HL-60 (cell line): ENCODE measurements around the gene COTL1.

Experiments used
- DNase-seq, 2 experiments: peaks; one replicate each; pipeline ENCODE4 v3.0.0-alpha.2; 2010 to 2020; ENCODE audit warnings: low read depth in 1 of 2, low spot score in 1 of 2
- H3K27ac ChIP-seq: fragments of 250-450 bp; sonication (Bioruptor Pico); replicated peaks from 2 replicates; pipeline ENCODE4 v1.5.1; 2020; ENCODE audit warnings: mild to moderate bottlenecking, moderate library complexity
- H3K27me3 ChIP-seq: fragments of 250-450 bp; sonication (Bioruptor Pico); 2 replicates; pipeline ENCODE4 v1.5.1; 2021; ENCODE audit warnings: mild to moderate bottlenecking, moderate library complexity; ENCODE audit not compliant: insufficient read depth, poor library complexity, severe bottlenecking
- H3K4me3 ChIP-seq: replicated peaks from 2 replicates; pipeline ENCODE4 v1.5.1; 2011; ENCODE audit warnings: mild to moderate bottlenecking, control low read depth, low read length; ENCODE audit not compliant: insufficient read depth
- GABPA ChIP-seq: IDR thresholded peaks from 2 replicates; pipeline ENCODE4 v1.6.1; 2012; ENCODE audit warnings: low read depth
- POLR2AphosphoS5 ChIP-seq: IDR thresholded peaks from 2 replicates; pipeline ENCODE4 v1.6.1; 2012; ENCODE audit warnings: low read depth
- SPI1 ChIP-seq: IDR thresholded peaks from 2 replicates; pipeline ENCODE4 v1.6.1; 2012; ENCODE audit warnings: low read depth, mild to moderate bottlenecking, borderline replicate concordance
- TF ChIP-seq, protein P1 (sequence below): IDR thresholded peaks from 2 replicates; pipeline ENCODE4 v1.6.1; 2012; ENCODE audit warnings: low read depth; ENCODE audit not compliant: insufficient replicate concordance
- TF ChIP-seq, protein P2 (sequence below): IDR thresholded peaks from one replicate; pipeline ENCODE4 v1.5.1; 2011; ENCODE audit warnings: low read length, control low read depth, inconsistent platforms; ENCODE audit not compliant: insufficient read depth

Gene COTL1

DNA sequence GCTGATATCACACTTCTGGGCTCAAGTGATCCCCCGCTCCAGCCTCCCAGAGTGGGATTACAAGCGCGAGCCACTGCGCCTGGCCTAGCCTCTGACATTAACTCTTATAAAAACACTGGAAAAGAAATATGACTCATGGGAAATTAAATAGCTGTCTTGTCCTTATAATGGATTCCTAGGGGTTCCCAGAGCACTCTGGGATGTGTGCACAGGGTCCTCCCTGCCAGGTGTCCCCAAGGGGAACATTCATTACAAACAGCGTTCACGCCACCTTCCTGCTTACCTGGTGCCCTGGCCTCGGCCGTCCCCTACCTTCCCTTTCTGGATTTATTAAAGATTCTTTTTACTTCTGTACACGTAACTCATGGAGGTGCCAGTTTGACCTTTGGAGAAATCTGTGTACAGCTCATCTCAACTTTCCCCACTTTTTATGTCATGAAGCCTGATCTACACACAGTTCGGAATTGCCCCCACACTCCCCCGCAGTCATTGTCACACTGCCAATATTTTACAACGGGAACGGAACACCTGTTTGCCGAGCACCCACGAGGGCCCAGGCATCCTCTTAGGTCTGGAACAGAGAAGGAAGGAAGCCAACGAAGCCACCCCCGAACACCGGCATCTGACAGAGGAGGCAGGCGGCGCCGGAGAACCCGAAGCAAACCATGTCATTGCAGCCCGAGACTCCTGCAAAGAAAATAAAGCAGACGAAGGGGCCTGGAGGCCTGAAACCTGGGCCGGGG, 73.7 kb downstream of the COTL1 start:
- no peak overlapping the region for H3K27ac ChIP-seq
- H3K27me3 ChIP-seq, result no peaks in the 10 kb centered on the region
- TF ChIP-seq, protein P1, sequence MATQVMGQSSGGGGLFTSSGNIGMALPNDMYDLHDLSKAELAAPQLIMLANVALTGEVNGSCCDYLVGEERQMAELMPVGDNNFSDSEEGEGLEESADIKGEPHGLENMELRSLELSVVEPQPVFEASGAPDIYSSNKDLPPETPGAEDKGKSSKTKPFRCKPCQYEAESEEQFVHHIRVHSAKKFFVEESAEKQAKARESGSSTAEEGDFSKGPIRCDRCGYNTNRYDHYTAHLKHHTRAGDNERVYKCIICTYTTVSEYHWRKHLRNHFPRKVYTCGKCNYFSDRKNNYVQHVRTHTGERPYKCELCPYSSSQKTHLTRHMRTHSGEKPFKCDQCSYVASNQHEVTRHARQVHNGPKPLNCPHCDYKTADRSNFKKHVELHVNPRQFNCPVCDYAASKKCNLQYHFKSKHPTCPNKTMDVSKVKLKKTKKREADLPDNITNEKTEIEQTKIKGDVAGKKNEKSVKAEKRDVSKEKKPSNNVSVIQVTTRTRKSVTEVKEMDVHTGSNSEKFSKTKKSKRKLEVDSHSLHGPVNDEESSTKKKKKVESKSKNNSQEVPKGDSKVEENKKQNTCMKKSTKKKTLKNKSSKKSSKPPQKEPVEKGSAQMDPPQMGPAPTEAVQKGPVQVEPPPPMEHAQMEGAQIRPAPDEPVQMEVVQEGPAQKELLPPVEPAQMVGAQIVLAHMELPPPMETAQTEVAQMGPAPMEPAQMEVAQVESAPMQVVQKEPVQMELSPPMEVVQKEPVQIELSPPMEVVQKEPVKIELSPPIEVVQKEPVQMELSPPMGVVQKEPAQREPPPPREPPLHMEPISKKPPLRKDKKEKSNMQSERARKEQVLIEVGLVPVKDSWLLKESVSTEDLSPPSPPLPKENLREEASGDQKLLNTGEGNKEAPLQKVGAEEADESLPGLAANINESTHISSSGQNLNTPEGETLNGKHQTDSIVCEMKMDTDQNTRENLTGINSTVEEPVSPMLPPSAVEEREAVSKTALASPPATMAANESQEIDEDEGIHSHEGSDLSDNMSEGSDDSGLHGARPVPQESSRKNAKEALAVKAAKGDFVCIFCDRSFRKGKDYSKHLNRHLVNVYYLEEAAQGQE, result no peak
- TF ChIP-seq, protein P2, sequence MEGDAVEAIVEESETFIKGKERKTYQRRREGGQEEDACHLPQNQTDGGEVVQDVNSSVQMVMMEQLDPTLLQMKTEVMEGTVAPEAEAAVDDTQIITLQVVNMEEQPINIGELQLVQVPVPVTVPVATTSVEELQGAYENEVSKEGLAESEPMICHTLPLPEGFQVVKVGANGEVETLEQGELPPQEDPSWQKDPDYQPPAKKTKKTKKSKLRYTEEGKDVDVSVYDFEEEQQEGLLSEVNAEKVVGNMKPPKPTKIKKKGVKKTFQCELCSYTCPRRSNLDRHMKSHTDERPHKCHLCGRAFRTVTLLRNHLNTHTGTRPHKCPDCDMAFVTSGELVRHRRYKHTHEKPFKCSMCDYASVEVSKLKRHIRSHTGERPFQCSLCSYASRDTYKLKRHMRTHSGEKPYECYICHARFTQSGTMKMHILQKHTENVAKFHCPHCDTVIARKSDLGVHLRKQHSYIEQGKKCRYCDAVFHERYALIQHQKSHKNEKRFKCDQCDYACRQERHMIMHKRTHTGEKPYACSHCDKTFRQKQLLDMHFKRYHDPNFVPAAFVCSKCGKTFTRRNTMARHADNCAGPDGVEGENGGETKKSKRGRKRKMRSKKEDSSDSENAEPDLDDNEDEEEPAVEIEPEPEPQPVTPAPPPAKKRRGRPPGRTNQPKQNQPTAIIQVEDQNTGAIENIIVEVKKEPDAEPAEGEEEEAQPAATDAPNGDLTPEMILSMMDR, result no peak
- TF ChIP-seq GABPA, result no peak
- no peak for TF ChIP-seq POLR2AphosphoS5
- TF ChIP-seq SPI1, result no peak
- DNase-seq, result no peak
- no peak overlapping the region for H3K4me3 ChIP-seq

DNA sequence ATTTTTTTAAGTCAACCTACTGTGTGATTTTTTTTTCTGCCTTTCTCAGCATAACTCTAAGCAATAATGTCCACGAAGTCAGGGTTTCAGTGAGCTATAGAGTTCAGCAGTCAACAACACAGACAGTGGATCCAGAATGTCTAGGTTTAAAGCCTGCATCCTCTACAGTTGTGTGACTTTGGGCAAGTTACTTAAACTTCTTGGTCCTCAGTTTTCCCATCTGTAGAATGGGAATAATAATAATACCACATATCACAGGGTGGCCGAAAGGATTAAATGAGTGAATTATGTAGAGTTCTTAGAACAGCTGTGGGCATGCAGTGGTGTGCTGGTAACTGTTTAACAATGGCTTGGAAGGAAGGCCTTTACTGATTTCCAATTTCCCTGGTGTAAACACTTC, 74.6 kb downstream of the COTL1 start:
- Histone ChIP-seq H3K27me3 (no peaks in the 10 kb centered on the region), H3K27ac (no peak overlapping the region), H3K4me3 (no peak overlapping the region)
- DNase-seq, result no peak
- TF ChIP-seq, protein P1, result no peak

DNA sequence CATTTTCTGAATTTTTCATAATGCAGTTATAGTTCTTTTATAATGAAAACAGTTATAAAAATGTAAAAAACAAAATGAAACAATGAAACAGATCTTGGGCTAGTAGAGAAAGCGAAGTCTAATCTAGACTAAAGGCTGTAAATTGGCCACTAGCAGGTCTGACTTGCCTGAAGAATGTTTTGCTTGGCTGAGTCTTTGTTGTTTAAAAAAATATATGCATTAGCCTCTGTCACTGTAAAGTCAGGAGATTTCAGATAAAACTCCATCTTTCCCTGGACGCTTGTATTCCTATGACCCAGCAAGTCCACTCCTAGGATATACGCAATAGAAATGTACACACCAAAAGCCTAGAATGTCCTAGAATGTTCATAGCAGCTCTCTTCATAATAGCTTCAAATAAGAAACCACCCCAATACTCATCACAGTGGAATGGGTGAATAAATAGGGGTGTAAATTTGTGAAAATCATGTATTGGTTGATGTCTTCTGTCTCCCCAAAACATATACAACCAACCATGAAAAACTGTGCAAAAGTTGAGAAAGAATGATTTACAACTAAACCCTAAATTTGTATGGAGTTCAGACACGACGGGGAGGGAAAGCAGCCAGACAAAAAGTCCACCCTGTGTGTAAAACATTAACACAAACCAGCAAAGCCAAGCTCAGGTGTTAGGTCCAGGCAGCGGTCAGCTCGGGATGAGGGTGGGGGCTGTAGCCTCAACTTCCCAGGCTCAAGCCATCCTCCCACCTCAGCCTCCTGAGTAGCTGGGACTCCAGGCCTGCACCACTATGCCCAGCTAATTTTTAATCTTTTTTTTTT, 75.7 kb downstream of the COTL1 start:
- Histone ChIP-seq H3K27ac (no peak overlapping the region), H3K4me3 (no peak overlapping the region), H3K27me3 (no peaks in the 10 kb centered on the region)
- DNase-seq, result no peak
- TF ChIP-seq, protein P2, result no peak

DNA sequence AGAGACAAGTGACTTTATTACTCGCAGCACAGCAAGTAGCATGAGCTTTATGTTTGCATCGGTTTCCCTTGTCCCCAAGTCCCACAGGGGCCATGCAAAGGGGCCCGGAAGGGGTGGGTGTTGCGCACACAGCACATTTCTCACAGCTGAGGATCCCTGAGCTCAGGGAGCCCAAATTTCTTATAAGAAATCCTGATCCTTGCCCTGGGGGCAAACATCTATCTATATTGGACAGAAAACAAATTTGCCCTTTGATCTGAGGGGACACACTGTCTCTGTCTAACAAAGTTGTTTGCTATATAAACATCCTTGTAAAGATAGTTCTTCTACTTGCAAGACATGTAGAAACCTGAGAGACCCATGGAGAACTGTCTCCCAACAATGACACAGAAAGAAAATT, 77.7 kb downstream of the COTL1 start:
- Histone ChIP-seq H3K27me3 (no peaks in the 10 kb centered on the region), H3K4me3 (no peak overlapping the region), H3K27ac (no peak overlapping the region)
- DNase-seq, result no peak
- TF ChIP-seq GABPA (no peak), POLR2AphosphoS5 (no peak), SPI1 (no peak)
- TF ChIP-seq, protein P1, result no peak
- TF ChIP-seq, protein P2, result no peak
